T-helper 2 cell treated with Interferon-gamma antibody and Interleukin-4, amounts not matched to agents 5 μg/mL and 100 μg/mL, for 36 hours (primary cell): Measurements from ENCODE around the gene PPP1R1C.

ENCODE experiments used
- DNase-seq: peaks from one replicate; pipeline ENCODE4 v3.0.0; 2021; ENCODE audit warnings: low spot score
- H3K27ac Mint-ChIP-seq: one replicate; pipeline ENCODE4 v1.8.0; 2021; ENCODE audit warnings: mild to moderate bottlenecking, mixed read lengths
- H3K27me3 Mint-ChIP-seq: one replicate; pipeline ENCODE4 v1.8.0; 2021; ENCODE audit warnings: low read depth, mixed read lengths
- H3K36me3 Mint-ChIP-seq: one replicate; pipeline ENCODE4 v1.8.0; 2021; ENCODE audit warnings: low read depth, mixed read lengths
- H3K4me1 Mint-ChIP-seq: one replicate; pipeline ENCODE4 v1.8.0; 2021; ENCODE audit warnings: low read depth, mixed read lengths
- H3K4me3 Mint-ChIP-seq: one replicate; pipeline ENCODE4 v1.8.0; 2022; ENCODE audit warnings: mild to moderate bottlenecking, moderate library complexity, mixed read lengths
- H3K9me3 Mint-ChIP-seq: one replicate; pipeline ENCODE4 v1.8.0; 2021; ENCODE audit warnings: mixed read lengths

Gene PPP1R1C

GRCh38 chr2:182164686-182165085 lies 179.0 kb downstream of the PPP1R1C start:
- H3K27ac Mint-ChIP-seq: no peak overlapping the region
- DNase-seq: no peak
- H3K36me3 Mint-ChIP-seq: no peaks in the 10 kb centered on the region
- no peaks in the 10 kb centered on the region for H3K4me1 Mint-ChIP-seq
- no peaks in the 10 kb centered on the region for H3K27me3 Mint-ChIP-seq
- no peaks in the 10 kb centered on the region for H3K9me3 Mint-ChIP-seq
- H3K4me3 Mint-ChIP-seq: no peak overlapping the region

GRCh38 chr2:182165202-182165601 lies 179.5 kb downstream of the PPP1R1C start:
- H3K27me3 Mint-ChIP-seq: no peaks in the 10 kb centered on the region
- H3K36me3 Mint-ChIP-seq: no peaks in the 10 kb centered on the region
- DNase-seq: no peak
- no peaks in the 10 kb centered on the region for H3K4me1 Mint-ChIP-seq
- H3K9me3 Mint-ChIP-seq: no peaks in the 10 kb centered on the region
- no peak overlapping the region for H3K4me3 Mint-ChIP-seq
- no peak overlapping the region for H3K27ac Mint-ChIP-seq

GRCh38 chr2:182166406-182166805 lies 180.8 kb downstream of the PPP1R1C start:
- H3K4me1 Mint-ChIP-seq: no peaks in the 10 kb centered on the region
- H3K27ac Mint-ChIP-seq: no peak overlapping the region
- H3K4me3 Mint-ChIP-seq: no peak overlapping the region
- no peaks in the 10 kb centered on the region for H3K9me3 Mint-ChIP-seq
- no peaks in the 10 kb centered on the region for H3K27me3 Mint-ChIP-seq
- H3K36me3 Mint-ChIP-seq: no peaks in the 10 kb centered on the region
- DNase-seq: no peak

GRCh38 chr2:182166841-182167240 lies 181.2 kb downstream of the PPP1R1C start:
- H3K27ac Mint-ChIP-seq: no peak overlapping the region

More at GRCh38 chr2:182166841-182167240, 181.2 kb downstream of the PPP1R1C start:
- no peaks in the 10 kb centered on the region for H3K27me3 Mint-ChIP-seq
- no peaks in the 10 kb centered on the region for H3K4me1 Mint-ChIP-seq
- no peak for DNase-seq
- H3K4me3 Mint-ChIP-seq: no peak overlapping the region
- no peaks in the 10 kb centered on the region for H3K9me3 Mint-ChIP-seq
- no peaks in the 10 kb centered on the region for H3K36me3 Mint-ChIP-seq
